ENCODE results near the gene SHD. TPM values are rescaled to one million over a fixed set of nuclear protein-coding genes. Genes with fewer than 3 reads are reported as not detected.

Gene SHD
- total and polyA plus RNA-seq, 2 donors (not counting 3 experiments of a cell fraction or from before 2014, with no cell fraction given), result not detected

- Histone ChIP-seq H3K4me2 (ENCODE audit: insufficient read depth, low read length) (no peak overlapping the region), H3K27me3 (ENCODE audit: control insufficient read depth in 2 of 2, insufficient read depth in 2 of 2, low read length in 2 of 2) (no peaks in the 10 kb centered on the region), H3K9me1 (replicated peaks; ENCODE audit: control insufficient read depth, extremely low read depth, insufficient read depth, low read length) (no peaks in the 10 kb centered on the region), H3K27ac (ENCODE audit: insufficient read depth, low read depth, low read length) (no peak overlapping the region), H3K9me3 (replicated peaks; ENCODE audit: control insufficient read depth, insufficient read depth, low read length) (no peaks in the 10 kb centered on the region), H3K36me3 (ENCODE audit: control insufficient read depth in 2 of 2, extremely low read depth in 1 of 2, insufficient read depth in 2 of 2, low read length in 2 of 2) (peaks cover 10 to 26% of the 10 kb centered on the region in 2 experiments), H3K9ac (replicated peaks; ENCODE audit: extremely low read depth, insufficient read depth, low read length) (no peak overlapping the region), H3K79me2 (ENCODE audit: control insufficient read depth, insufficient read depth, low read length) (no peaks in the 10 kb centered on the region), H4K20me1 (replicated peaks; ENCODE audit: control insufficient read depth, extremely low read depth, insufficient read depth, low read length) (no peaks in the 10 kb centered on the region), H2AFZ (ENCODE audit: low read depth, low read length) (no peak overlapping the region), H3K4me1 (ENCODE audit: control insufficient read depth, extremely low read depth, insufficient read depth, low read length) (no peaks in the 10 kb centered on the region), H3K4me3 (replicated peaks in 1 of 3; ENCODE audit: insufficient read depth in 1 of 3, low read depth in 1 of 3, low read length in 3 of 3) (no peak overlapping the region)
- intact Hi-C loops (cut with micrococcal nuclease), result no loop called here
- dilution Hi-C loops (cut with MboI; ENCODE audit: extremely low pct_ligation_motif_present, low sequenced_read_pairs), result no loop called here
- TF ChIP-seq POLR2AphosphoS5 (IDR thresholded peaks at IDR 0.05; ENCODE audit: insufficient read depth, low read depth, low read length) (no peak), EZH2 (IDR thresholded peaks at IDR 0.05; ENCODE audit: borderline replicate concordance, low read depth, low read length, severe bottlenecking) (no peak), CTCF (IDR thresholded peaks at IDR 0.05; ENCODE audit: extremely low read depth in 1 of 2, insufficient read depth in 1 of 2, low read depth in 1 of 2, low read length in 2 of 2) (no peak), GATA2 (IDR thresholded peaks at IDR 0.05; ENCODE audit: insufficient read depth, insufficient read length, low read depth, low read length) (no peak), FOS (IDR thresholded peaks at IDR 0.05; ENCODE audit: borderline replicate concordance, insufficient read depth, low read length) (no peak), MAX (IDR thresholded peaks at IDR 0.05; ENCODE audit: insufficient read depth, insufficient read length) (no peak), POLR2A (IDR thresholded peaks at IDR 0.05; ENCODE audit: low read depth, low read length) (no peak), MYC (IDR thresholded peaks at IDR 0.05; ENCODE audit: low read depth, low read length) (no peak), JUN (IDR thresholded peaks at IDR 0.05; ENCODE audit: borderline replicate concordance, insufficient read depth, insufficient read length, low read depth) (no peak)
- POLR2A ChIA-PET, result no interaction called here
- FAIRE-seq (no peak), DNase-seq (ENCODE audit: low read depth, low spot score) (no peak)
- no TSS peak for BruUV-seq (replicated peaks)
- CTCF ChIA-PET, result interaction anchor here (0.9 kb wide), 1 partner anchor 92 kb away, joined by 3 read pairs; no protein-coding TSS in a partner anchor
Measured at GRCh38 chr19:4260613-4261191, 18.4 kb upstream of the SHD start.
